HEK293 (cell line): ENCODE results near the gene IRF2.
A peak's percentile ranks its signal among the peaks of the same experiment; 100 is the strongest.
"Not testable (repeated sequence)": the region's sequence is repeated elsewhere in the genome, so short reads cannot be mapped to it uniquely, and the experiment has no call there.

Source experiments
- CTCF ChIA-PET: fragments of 350-600 bp; formaldehyde crosslinking; extraction: SDS; loops from one replicate; lab custom pipeline; 2021; ENCODE audit warnings: antibody characterized with exemption; lab: Yijun Ruan, JAX
- POLR2A ChIA-PET: fragments of 300-600 bp; formaldehyde crosslinking; extraction: SDS; loops from one replicate; lab custom pipeline; 2020; ENCODE audit warnings: antibody characterized with exemption, inconsistent platforms; lab: Yijun Ruan, JAX
- H3K27ac ChIP-seq: fragments of 200-500 bp; sonication (Bioruptor generic); 2 replicates; pipeline ENCODE4 v1.5.1; 2014; ENCODE audit warnings: low read depth, low read length, control low read depth, inconsistent platforms; ENCODE audit errors: extremely low read depth
- H3K36me3 ChIP-seq, 2 experiments: fragments of 200-500 bp in 1 of 2; sonication (Bioruptor generic) in 1 of 2; 1 replicate in 1 of 2; 2 replicates in 1 of 2; pipeline ENCODE4 v1.5.1; 2014 to 2017; ENCODE audit warnings: inconsistent platforms in 2 of 2, low read length in 2 of 2; ENCODE audit not compliant: control insufficient read depth in 2 of 2, insufficient read depth in 1 of 2
- H3K4me1 ChIP-seq: fragments of 200-500 bp; sonication (Bioruptor generic); 2 replicates; pipeline ENCODE4 v1.5.1; 2014; ENCODE audit warnings: mild to moderate bottlenecking, low read length, inconsistent platforms; ENCODE audit not compliant: control insufficient read depth, insufficient read depth
- H3K4me3 ChIP-seq: 2 replicates; pipeline ENCODE4 v1.5.1; 2011; ENCODE audit warnings: low read depth, mild to moderate bottlenecking, control low read depth, low read length, moderate library complexity
- H3K9me3 ChIP-seq: fragments of 200-500 bp; sonication (Bioruptor generic); 2 replicates; pipeline ENCODE4 v1.5.1; 2014; ENCODE audit warnings: low read depth, low read length, inconsistent platforms; ENCODE audit not compliant: control insufficient read depth, insufficient read depth
- GLIS1 ChIP-seq: fragments of 450-650 bp; formaldehyde crosslinking; IDR thresholded peaks from 2 replicates; pipeline ENCODE4 v1.5.1; 2016; ENCODE audit warnings: missing biosample characterization, missing genetic modification characterization
- SETDB1 ChIP-seq: IDR thresholded peaks from one replicate; pipeline ENCODE4 v1.6.1; 2017; ENCODE audit warnings: mild to moderate bottlenecking, low read length, moderate library complexity, mixed read lengths; ENCODE audit not compliant: insufficient read length
- SP3 ChIP-seq: fragments of 450-650 bp; formaldehyde crosslinking; IDR thresholded peaks from 2 replicates; pipeline ENCODE4 v1.5.1; 2016; ENCODE audit warnings: missing biosample characterization, missing genetic modification characterization
- ZNF2 ChIP-seq: fragments of 450-650 bp; formaldehyde crosslinking; IDR thresholded peaks from 2 replicates; pipeline ENCODE4 v1.5.1; 2016; ENCODE audit warnings: missing biosample characterization, missing genetic modification characterization
- ZNF280C ChIP-seq: fragments of 450-650 bp; formaldehyde crosslinking; IDR thresholded peaks from 2 replicates; pipeline ENCODE4 v1.5.1; 2016; ENCODE audit warnings: missing biosample characterization, missing genetic modification characterization
- ZNF549 ChIP-seq: fragments of 450-650 bp; IDR thresholded peaks from 2 replicates; pipeline ENCODE4 v1.5.1; 2018; ENCODE audit warnings: missing biosample characterization, missing genetic modification characterization, mild to moderate bottlenecking, inconsistent platforms, moderate library complexity
- ZNF670 ChIP-seq: fragments of 450-650 bp; formaldehyde crosslinking; IDR thresholded peaks from 2 replicates; pipeline ENCODE4 v1.5.1; 2016; ENCODE audit warnings: missing biosample characterization, missing genetic modification characterization, low read depth

Gene IRF2

DNA sequence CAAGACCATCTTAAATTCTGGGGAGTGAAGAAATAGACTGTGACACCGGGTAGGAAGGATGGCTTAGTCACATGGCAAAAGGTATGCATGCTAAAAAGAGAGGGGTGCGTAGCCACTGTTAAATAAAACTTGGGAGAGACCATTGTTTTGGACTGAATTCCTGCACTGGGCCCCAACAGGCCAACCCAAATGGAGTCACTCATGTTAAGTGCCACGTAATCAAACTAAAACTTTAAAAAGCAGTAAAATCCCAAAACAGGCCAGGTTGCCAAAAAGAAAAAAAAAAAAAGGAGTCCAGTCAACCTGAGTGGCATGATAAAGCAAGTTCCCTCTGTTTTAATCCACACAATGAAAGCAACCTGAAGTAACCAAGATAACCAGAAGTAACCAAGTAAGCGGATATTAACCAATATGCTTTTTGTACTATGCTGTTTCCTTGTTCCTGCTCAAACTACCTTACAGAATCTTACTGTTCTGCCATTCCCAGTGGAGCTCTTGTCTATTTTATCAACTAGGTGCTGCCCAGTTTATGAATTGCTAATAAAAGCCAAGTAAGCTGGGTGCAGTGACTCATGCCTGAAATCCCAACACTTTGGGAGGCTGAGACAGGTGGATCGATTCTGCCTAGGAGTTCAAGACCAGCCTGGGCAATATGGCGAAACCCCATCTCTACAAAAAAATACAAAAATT lies 132.0 kb downstream of the IRF2 start:
- no peak overlapping the region for H3K27ac ChIP-seq
- CTCF ChIA-PET, result interaction anchor here (1.3 kb wide), 1 partner anchor 78 kb away, joined by 3 read pairs; no protein-coding TSS in a partner anchor

DNA sequence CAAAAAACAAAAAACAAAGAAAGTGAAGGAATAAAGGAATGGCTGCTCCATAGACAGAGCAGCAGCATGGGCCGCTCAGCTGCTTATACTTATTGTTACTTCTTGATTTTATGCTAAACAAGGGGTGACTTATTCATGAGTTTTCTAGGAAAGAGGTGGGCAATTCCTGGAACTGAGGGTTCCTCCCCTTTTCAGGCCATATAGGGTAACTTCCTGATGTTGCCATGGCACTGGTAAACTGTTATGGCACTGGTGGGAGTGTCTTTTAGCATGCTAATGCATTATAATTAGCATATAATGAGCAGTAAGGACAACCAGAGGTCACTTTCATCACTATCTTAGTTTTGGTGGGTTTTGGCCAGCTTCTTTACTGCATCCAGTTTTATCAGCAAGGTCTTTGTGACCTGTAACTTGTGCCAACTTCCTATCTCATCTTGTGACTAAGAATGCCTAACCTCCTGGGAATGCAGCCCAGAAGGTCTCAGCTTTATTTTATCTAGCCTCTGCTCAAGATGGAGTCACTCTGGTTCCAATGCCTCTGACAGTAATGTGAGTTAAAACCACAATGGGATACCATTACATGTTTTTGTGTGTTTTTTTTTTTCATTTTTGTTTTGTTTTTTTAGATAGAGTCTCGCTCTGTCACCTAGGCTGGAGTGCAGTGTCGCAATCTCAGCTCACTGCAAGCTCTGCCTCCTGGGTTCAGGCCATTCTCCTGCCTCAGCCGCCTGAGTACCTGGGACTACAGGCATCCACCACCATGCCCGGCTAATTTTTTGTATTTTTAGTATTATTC lies 134.8 kb downstream of the IRF2 start:
- H3K4me1 ChIP-seq, H3K9me3 ChIP-seq, H3K4me3 ChIP-seq, H3K36me3 ChIP-seq, CTCF ChIA-PET, H3K27ac ChIP-seq: not testable (repeated sequence)
- POLR2A ChIA-PET, result interaction anchor here (1.2 kb wide), 1 partner anchor 18 kb away, joined by 3 read pairs; no protein-coding TSS in a partner anchor

More for the DNA sequence above, 132.0 kb downstream of the IRF2 start:
- Histone ChIP-seq H3K4me3 (no peak overlapping the region), H3K36me3 (no peaks in the 10 kb centered on the region), H3K4me1 (no peaks in the 10 kb centered on the region), H3K9me3 (no peaks in the 10 kb centered on the region)
- POLR2A ChIA-PET, result no interaction called here
- peak; percentile 91 for TF ChIP-seq ZNF549
- TF ChIP-seq ZNF670 (tag by site-specific recombination), result no peak

GRCh38 chr4:184337907-184338306 lies 136.4 kb downstream of the IRF2 start:
- no peak overlapping the region for H3K4me3 ChIP-seq
- H3K9me3 ChIP-seq, result no peaks in the 10 kb centered on the region
- CTCF ChIA-PET, result interaction anchor here (0.7 kb wide), 1 partner anchor 19 kb away, joined by 4 read pairs; no protein-coding TSS in a partner anchor
- no peak overlapping the region for H3K27ac ChIP-seq
- no peaks in the 10 kb centered on the region for H3K36me3 ChIP-seq
- POLR2A ChIA-PET, result no interaction called here
- no peaks in the 10 kb centered on the region for H3K4me1 ChIP-seq
- no peak for TF ChIP-seq ZNF280C
- TF ChIP-seq ZNF2 (tag by site-specific recombination), result no peak
- TF ChIP-seq GLIS1 (tag by site-specific recombination), result no peak
- TF ChIP-seq SP3 (tag by site-specific recombination), result no peak
- peak; percentile 46 for TF ChIP-seq SETDB1
